ENCODE data around the gene PPCS. TPM values are rescaled to one million over a fixed set of nuclear protein-coding genes. Genes with fewer than 3 reads are reported as not detected.

Gene PPCS
- total and polyA plus RNA-seq, 7 donors, result 32.1 to 257 (median 79.4) TPM

DNA sequence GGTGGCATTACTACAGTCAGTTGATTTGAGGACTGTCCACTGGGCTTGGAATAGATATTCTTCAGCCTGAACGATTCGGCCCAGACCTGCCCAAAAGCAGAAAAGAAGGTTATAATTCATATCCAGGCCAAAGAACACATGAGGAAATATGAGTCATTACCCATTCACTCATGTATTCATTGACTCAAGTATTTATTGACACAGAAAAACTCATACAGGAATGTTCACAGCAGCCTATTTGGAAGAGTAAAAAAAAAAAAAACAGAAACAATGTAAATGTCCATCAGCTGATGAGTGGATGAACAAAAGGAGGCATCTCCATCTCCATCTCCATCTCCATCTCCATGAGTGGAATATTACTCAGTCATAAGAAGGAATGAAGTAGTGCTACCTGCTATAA, 16.4 kb upstream of the PPCS start:
- 12 to 64% methylated on average over 2 of the region's 2 CpGs for WGBS, 2 donors
- intact Hi-C loops (cut with DNase I), result no loop called here

DNA sequence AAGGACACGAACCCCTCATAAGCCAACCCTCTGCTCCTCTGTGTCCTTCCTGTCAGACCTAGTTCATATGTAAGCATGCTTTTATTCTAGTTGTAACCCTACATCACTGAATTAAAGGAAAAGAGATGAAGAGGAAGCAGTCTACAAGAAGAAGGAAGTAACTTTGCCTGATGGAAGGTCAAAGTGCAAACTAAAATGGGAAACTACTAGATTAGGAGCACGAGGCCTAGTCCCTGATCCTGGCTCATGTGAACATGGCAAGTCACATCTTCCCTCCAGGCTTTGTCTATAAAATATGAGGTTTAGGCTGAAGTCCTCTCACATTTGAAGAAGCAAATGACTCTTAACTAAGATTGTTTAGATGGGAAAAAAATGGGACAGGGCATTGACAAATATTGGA, 13.7 kb upstream of the PPCS start:
- H3K27ac ChIP-seq, result no peak overlapping the region
- H3K9me3 ChIP-seq, result no peaks in the 10 kb centered on the region
- no peak for DNase-seq
- 30 to 49% methylated on average over 2 of the region's 2 CpGs for WGBS, 2 donors
- H3K4me1 ChIP-seq, result no peaks in the 10 kb centered on the region
- no peak overlapping the region for H3K4me3 ChIP-seq
- H3K27me3 ChIP-seq, result no peaks in the 10 kb centered on the region
- H3K36me3 ChIP-seq, result no peaks in the 10 kb centered on the region
- intact Hi-C loops (cut with DNase I), result no loop called here
- TF ChIP-seq, protein P1, sequence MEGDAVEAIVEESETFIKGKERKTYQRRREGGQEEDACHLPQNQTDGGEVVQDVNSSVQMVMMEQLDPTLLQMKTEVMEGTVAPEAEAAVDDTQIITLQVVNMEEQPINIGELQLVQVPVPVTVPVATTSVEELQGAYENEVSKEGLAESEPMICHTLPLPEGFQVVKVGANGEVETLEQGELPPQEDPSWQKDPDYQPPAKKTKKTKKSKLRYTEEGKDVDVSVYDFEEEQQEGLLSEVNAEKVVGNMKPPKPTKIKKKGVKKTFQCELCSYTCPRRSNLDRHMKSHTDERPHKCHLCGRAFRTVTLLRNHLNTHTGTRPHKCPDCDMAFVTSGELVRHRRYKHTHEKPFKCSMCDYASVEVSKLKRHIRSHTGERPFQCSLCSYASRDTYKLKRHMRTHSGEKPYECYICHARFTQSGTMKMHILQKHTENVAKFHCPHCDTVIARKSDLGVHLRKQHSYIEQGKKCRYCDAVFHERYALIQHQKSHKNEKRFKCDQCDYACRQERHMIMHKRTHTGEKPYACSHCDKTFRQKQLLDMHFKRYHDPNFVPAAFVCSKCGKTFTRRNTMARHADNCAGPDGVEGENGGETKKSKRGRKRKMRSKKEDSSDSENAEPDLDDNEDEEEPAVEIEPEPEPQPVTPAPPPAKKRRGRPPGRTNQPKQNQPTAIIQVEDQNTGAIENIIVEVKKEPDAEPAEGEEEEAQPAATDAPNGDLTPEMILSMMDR (IDR thresholded peaks at IDR 0.05), result no peak
- no peak for TF ChIP-seq POLR2A (IDR thresholded peaks at IDR 0.05)
- no peak for TF ChIP-seq POLR2AphosphoS5 (IDR thresholded peaks at IDR 0.05)
- no peak for TF ChIP-seq EP300 (IDR thresholded peaks at IDR 0.05)

More for the DNA sequence above, 16.4 kb upstream of the PPCS start:
- H3K9me3 ChIP-seq, result no peaks in the 10 kb centered on the region
- no peaks in the 10 kb centered on the region for H3K27me3 ChIP-seq
- no peak for DNase-seq
- no peaks in the 10 kb centered on the region for H3K4me1 ChIP-seq
- TF ChIP-seq POLR2A (IDR thresholded peaks at IDR 0.05) (no peak), EP300 (IDR thresholded peaks at IDR 0.05) (no peak), POLR2AphosphoS5 (IDR thresholded peaks at IDR 0.05) (no peak)
- TF ChIP-seq, protein P1 (IDR thresholded peaks at IDR 0.05), result no peak
- no peak overlapping the region for H3K27ac ChIP-seq
- no peak overlapping the region for H3K4me3 ChIP-seq
- no peaks in the 10 kb centered on the region for H3K36me3 ChIP-seq

DNA sequence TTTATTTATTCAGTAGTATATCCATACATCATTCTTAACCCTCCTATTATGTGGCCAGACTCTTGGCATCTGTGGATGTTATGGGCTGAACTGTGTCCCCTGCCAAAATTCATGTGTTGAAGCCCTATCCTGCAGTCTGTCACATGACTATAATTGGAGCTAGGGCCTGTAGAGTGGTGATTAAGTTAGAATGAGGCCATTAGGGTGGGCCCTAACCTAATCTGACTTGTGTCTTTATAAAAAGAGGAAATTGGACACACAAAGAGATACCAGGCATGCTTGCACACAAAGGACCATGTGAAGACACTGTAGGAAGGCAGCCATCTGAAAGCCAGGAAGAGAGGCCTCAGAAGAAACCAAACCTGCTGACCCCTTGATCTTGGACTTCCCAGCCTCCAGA, 7.1 kb upstream of the PPCS start:
- TF ChIP-seq POLR2AphosphoS5 (IDR thresholded peaks at IDR 0.05), result no peak
- no peak for TF ChIP-seq EP300 (IDR thresholded peaks at IDR 0.05)
- TF ChIP-seq, protein P1 (IDR thresholded peaks at IDR 0.05), result no peak

DNA sequence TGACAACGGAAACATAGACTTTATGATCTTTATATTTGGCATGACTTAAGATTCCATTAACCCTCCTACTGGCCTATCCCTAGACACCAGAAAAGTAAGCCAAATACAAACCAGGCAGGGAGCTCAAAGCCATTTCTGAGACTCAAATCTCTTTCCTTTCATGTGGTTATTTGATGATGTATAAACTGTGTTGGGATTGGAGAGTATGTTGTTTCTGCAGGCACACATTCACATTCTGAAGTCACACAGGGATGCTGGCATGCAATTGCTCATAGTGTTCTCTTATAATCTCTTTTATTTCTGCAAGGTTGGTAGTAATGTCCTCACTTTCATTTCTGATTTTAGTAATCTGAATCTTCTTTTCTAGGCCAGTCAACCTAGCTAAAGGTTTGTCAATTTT, 6.3 kb upstream of the PPCS start:
- TF ChIP-seq, protein P1 (IDR thresholded peaks at IDR 0.05), result no peak
- TF ChIP-seq POLR2AphosphoS5 (IDR thresholded peaks at IDR 0.05) (no peak), POLR2A (IDR thresholded peaks at IDR 0.05) (no peak)
- no peak overlapping the region for H3K27ac ChIP-seq
- H3K27me3 ChIP-seq, result no peaks in the 10 kb centered on the region
- intact Hi-C loops (cut with DNase I), result loop anchor here (10.0 kb wide), 1 partner anchor 275 kb away; no protein-coding TSS in a partner anchor
- H3K4me3 ChIP-seq, result no peak overlapping the region
- 77% methylated on average over 1 of the region's 1 CpG for WGBS, 2 donors
- H3K36me3 ChIP-seq, result no peaks in the 10 kb centered on the region
- no peak for DNase-seq
- peaks cover 0 to under 1% (median 0%) of the 10 kb centered on the region in 4 donors for H3K4me1 ChIP-seq
- no peaks in the 10 kb centered on the region for H3K9me3 ChIP-seq

More for the DNA sequence above, 7.1 kb upstream of the PPCS start:
- H3K27me3 ChIP-seq, result no peaks in the 10 kb centered on the region
- no peak overlapping the region for H3K4me3 ChIP-seq
- no peak for DNase-seq
- H3K4me1 ChIP-seq, result no peaks in the 10 kb centered on the region
- H3K9me3 ChIP-seq, result no peaks in the 10 kb centered on the region
- no peaks in the 10 kb centered on the region for H3K36me3 ChIP-seq
- H3K27ac ChIP-seq, result no peak overlapping the region
- intact Hi-C loops (cut with DNase I), result no loop called here

DNA sequence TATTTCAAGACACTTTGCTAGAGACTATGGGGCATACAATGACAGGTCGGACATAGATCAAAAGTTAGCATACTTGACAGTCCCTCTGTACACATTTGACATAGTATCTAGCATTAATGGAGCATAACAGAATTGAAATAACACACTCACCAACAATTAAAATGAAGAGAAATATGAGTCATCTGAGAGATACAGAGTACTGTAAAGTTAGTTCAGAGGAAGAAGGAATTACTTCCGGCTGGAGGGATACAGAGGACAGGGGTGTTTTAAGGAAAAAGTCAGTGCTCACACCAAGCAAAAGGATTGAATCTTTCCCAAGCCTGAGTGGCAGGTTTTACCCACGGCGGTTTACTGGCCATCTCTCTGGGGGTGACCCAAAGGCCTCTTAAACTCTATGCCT, 3.0 kb upstream of the PPCS start:
- Histone ChIP-seq H3K27me3 (no peaks in the 10 kb centered on the region), H3K4me3 (no peak overlapping the region), H3K27ac (no peak overlapping the region), H3K36me3 (peaks cover 0 to 4% (median 2%) of the 10 kb centered on the region in 4 donors), H3K9me3 (no peaks in the 10 kb centered on the region), H3K4me1 (peaks cover 0 to 23% (median 19%) of the 10 kb centered on the region in 4 donors)
- no peak for TF ChIP-seq POLR2AphosphoS5 (IDR thresholded peaks at IDR 0.05)
- TF ChIP-seq, protein P1 (IDR thresholded peaks at IDR 0.05), result no peak
- intact Hi-C loops (cut with DNase I), result loop anchor here (10.0 kb wide), 1 partner anchor 279 kb away; no protein-coding TSS in a partner anchor
- no peak for DNase-seq
- WGBS, 2 donors, result 89 to 91% methylated on average over 4 of the region's 4 CpGs

Measured in sigmoid colon (tissue), 7 donors.